ENCODE measurements around the gene SECISBP2. TPM values are rescaled to one million over a fixed set of nuclear protein-coding genes. Genes with fewer than 3 reads are reported as not detected.
"Not testable (repeated sequence)": the region's sequence is repeated elsewhere in the genome, so short reads cannot be mapped to it uniquely, and the experiment has no call there.

Gene SECISBP2
- total and polyA plus RNA-seq, 2 donors from 2014 or later, result 27.0 to 59.8 TPM

GRCh38 chr9:89368550-89368949, 50.2 kb downstream of the SECISBP2 start:
- DNase-seq (peak in 1 of 5 donors; percentile 59), FAIRE-seq (no peak)
- no peak overlapping the region for H3K9ac ChIP-seq (ENCODE audit: low read length in 3 of 3)

DNA sequence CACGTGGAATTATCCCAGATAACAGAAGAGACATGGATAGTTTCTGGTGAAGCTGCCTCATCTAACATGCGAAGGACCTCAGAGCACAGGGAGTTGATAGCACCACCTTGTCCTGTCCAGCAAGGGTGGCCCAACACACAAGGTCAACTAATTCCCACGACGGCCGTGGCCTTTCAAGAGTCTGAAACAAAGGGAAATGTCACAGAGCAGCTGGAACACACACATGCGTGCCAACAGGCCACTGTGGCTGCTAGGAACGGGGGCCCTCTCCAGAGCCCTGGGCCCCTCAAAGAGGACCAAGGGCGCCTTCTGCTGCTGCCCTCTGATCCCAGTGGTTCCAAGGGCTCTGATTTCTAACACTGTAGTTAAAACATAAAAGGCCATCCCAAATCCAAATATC, 50.7 kb downstream of the SECISBP2 start:
- Histone ChIP-seq H3K4me3 (ENCODE audit: low read length in 3 of 3) (no peak overlapping the region), H3K9ac (ENCODE audit: low read length in 3 of 3) (no peak overlapping the region), H3K9me3 (ENCODE audit: control insufficient read depth in 2 of 3, insufficient read depth in 1 of 3, low read length in 3 of 3) (no peaks in the 10 kb centered on the region), H3K27ac (ENCODE audit: low read depth in 2 of 2, low read length in 2 of 2) (no peak overlapping the region), H3K36me3 (ENCODE audit: control insufficient read depth in 2 of 3, insufficient read depth in 3 of 3, low read length in 3 of 3) (no peaks in the 10 kb centered on the region), H3K4me1 (ENCODE audit: control insufficient read depth in 2 of 3, insufficient read depth in 2 of 3, low read depth in 1 of 3, low read length in 3 of 3) (no peaks in the 10 kb centered on the region), H3K27me3 (ENCODE audit: control insufficient read depth, insufficient read depth, low read length) (no peaks in the 10 kb centered on the region)
- intact Hi-C loops (cut with DNase I), result no loop called here
- no peak for FAIRE-seq
- no peak for TF ChIP-seq CTCF (IDR thresholded peaks at IDR 0.05; ENCODE audit: borderline replicate concordance, extremely low read depth, insufficient read depth)
- peak in 1 of 5 donors; percentile 28 for DNase-seq

More at GRCh38 chr9:89368550-89368949, 50.2 kb downstream of the SECISBP2 start:
- Histone ChIP-seq H3K36me3 (ENCODE audit: control insufficient read depth in 2 of 3, insufficient read depth in 3 of 3, low read length in 3 of 3) (no peaks in the 10 kb centered on the region), H3K4me3 (ENCODE audit: low read length in 3 of 3) (no peak overlapping the region), H3K9me3 (ENCODE audit: control insufficient read depth in 2 of 3, insufficient read depth in 1 of 3, low read length in 3 of 3) (no peaks in the 10 kb centered on the region), H3K27ac (ENCODE audit: low read depth in 2 of 2, low read length in 2 of 2) (no peak overlapping the region), H3K4me1 (ENCODE audit: control insufficient read depth in 2 of 3, insufficient read depth in 2 of 3, low read depth in 1 of 3, low read length in 3 of 3) (no peaks in the 10 kb centered on the region), H3K27me3 (ENCODE audit: control insufficient read depth, insufficient read depth, low read length) (no peaks in the 10 kb centered on the region)
- TF ChIP-seq CTCF (IDR thresholded peaks at IDR 0.05; ENCODE audit: borderline replicate concordance, extremely low read depth, insufficient read depth), result no peak
- intact Hi-C loops (cut with DNase I), result no loop called here

DNA sequence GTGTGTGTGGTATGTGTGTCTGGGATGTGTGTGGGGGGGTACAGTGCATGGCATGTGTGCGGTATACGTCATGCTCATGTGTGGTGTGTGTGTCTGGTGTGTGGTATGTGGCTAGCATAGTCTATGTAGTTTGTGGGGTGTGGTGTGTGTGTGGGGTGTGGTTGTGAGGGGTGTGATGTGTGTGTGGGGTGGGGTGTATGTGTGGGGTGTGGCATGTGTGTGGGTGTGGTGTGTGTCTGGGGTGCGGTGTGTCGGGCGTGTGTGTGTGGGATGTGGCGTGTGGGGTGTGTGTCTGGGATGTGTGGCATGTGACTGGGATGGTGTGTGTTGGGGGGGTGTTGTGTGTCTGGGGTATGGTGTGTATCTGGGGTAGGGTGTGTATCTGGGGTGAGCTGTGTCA, 52.3 kb downstream of the SECISBP2 start:
- no peak for FAIRE-seq
- peaks cover 0 to 4% (median 0%) of the 10 kb centered on the region in 3 donors for H3K4me1 ChIP-seq (ENCODE audit: control insufficient read depth in 2 of 3, insufficient read depth in 2 of 3, low read depth in 1 of 3, low read length in 3 of 3)
- no peak overlapping the region for H3K9ac ChIP-seq (ENCODE audit: low read length in 3 of 3)
- H3K4me3 ChIP-seq (ENCODE audit: low read length in 3 of 3), result no peak overlapping the region
- no peak for TF ChIP-seq CTCF (IDR thresholded peaks at IDR 0.05; ENCODE audit: borderline replicate concordance, extremely low read depth, insufficient read depth)
- H3K36me3 ChIP-seq (ENCODE audit: control insufficient read depth in 2 of 3, insufficient read depth in 3 of 3, low read length in 3 of 3), result no peaks in the 10 kb centered on the region
- H3K9me3 ChIP-seq (ENCODE audit: control insufficient read depth in 2 of 3, insufficient read depth in 1 of 3, low read length in 3 of 3), result no peaks in the 10 kb centered on the region
- no peaks in the 10 kb centered on the region for H3K27me3 ChIP-seq (ENCODE audit: control insufficient read depth, insufficient read depth, low read length)
- intact Hi-C loops (cut with DNase I), result no loop called here
- no peak for DNase-seq
- no peak overlapping the region for H3K27ac ChIP-seq (ENCODE audit: low read depth in 2 of 2, low read length in 2 of 2)

GRCh38 chr9:89371791-89372190, 53.5 kb downstream of the SECISBP2 start:
- H3K27ac ChIP-seq (ENCODE audit: low read depth in 2 of 2, low read length in 2 of 2); FAIRE-seq; H3K27me3 ChIP-seq (ENCODE audit: control insufficient read depth, insufficient read depth, low read length); intact Hi-C loops (cut with DNase I); DNase-seq; H3K9ac ChIP-seq (ENCODE audit: low read length in 3 of 3); H3K9me3 ChIP-seq (ENCODE audit: control insufficient read depth in 2 of 3, insufficient read depth in 1 of 3, low read length in 3 of 3); H3K36me3 ChIP-seq (ENCODE audit: control insufficient read depth in 2 of 3, insufficient read depth in 3 of 3, low read length in 3 of 3); H3K4me3 ChIP-seq (ENCODE audit: low read length in 3 of 3); H3K4me1 ChIP-seq (ENCODE audit: control insufficient read depth in 2 of 3, insufficient read depth in 2 of 3, low read depth in 1 of 3, low read length in 3 of 3): not testable (repeated sequence)
